ENCODE results near the gene RELL1.

RELL1 gene

GRCh38 chr4:37661772-37662171, 24.4 kb downstream of the RELL1 start:
- TF ChIP-seq SPI1 (IDR thresholded peaks at IDR 0.05; ENCODE audit: low read depth, low read length) (no peak), POLR2AphosphoS5 (IDR thresholded peaks at IDR 0.05; ENCODE audit: low read depth, low read length) (no peak), POLR2A (IDR thresholded peaks at IDR 0.05; ENCODE audit: low read depth, low read length) (no peak), POU2F2 (IDR thresholded peaks at IDR 0.05; ENCODE audit: low read depth, low read length) (no peak)
- DNase-seq (ENCODE audit: insufficient read length, low spot score) (no peak), FAIRE-seq (no peak)

DNA sequence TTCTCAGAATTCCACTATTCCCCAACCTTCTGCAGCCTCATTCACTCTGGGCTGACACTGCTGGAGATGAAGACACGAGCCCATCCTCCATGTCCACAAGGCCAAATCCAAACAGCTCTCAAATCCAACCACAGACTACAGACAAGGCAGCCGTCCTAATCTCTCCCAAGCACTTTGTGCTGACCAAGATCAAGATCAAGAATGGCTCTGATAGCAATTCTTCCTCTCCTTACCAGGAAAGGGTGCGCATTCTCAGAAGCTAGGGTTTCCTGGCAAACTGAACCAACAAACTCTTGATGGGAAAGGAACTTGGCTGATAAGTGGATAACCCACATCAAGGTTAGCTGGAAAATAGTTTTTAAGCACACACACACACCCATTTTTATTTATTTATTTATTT, 26.5 kb downstream of the RELL1 start:
- TF ChIP-seq TAF1 (IDR thresholded peaks at IDR 0.05; ENCODE audit: low read depth, low read length) (no peak), SPI1 (IDR thresholded peaks at IDR 0.05; ENCODE audit: low read depth, low read length) (no peak), POLR2AphosphoS5 (IDR thresholded peaks at IDR 0.05; ENCODE audit: low read depth, low read length) (no peak), POU2F2 (IDR thresholded peaks at IDR 0.05; ENCODE audit: low read depth, low read length) (no peak), PAX5 (IDR thresholded peaks at IDR 0.05; ENCODE audit: insufficient read depth, low read length, severe bottlenecking) (no peak), POLR2A (IDR thresholded peaks at IDR 0.05; ENCODE audit: low read depth, low read length) (no peak)
- DNase-seq (ENCODE audit: insufficient read length, low spot score) (no peak), FAIRE-seq (no peak)

- DNase-seq (ENCODE audit: insufficient read length, low spot score) (no peak), FAIRE-seq (no peak)
- no peak for TF ChIP-seq SPI1 (IDR thresholded peaks at IDR 0.05; ENCODE audit: low read depth, low read length)
- no peak for TF ChIP-seq PAX5 (IDR thresholded peaks at IDR 0.05; ENCODE audit: insufficient read depth, low read length, severe bottlenecking)
- TF ChIP-seq POLR2A (IDR thresholded peaks at IDR 0.05; ENCODE audit: low read depth, low read length): no peak
These were observed 29.5 kb downstream of the RELL1 start for GRCh38 chr4:37656649-37657048.

GRCh38 chr4:37653601-37654000, 32.6 kb downstream of the RELL1 start:
- FAIRE-seq: no peak
- DNase-seq (ENCODE audit: insufficient read length, low spot score): no peak
- no peak for TF ChIP-seq POLR2A (IDR thresholded peaks at IDR 0.05; ENCODE audit: low read depth, low read length)
- TF ChIP-seq SPI1 (IDR thresholded peaks at IDR 0.05; ENCODE audit: low read depth, low read length): peak; percentile 91

DNA sequence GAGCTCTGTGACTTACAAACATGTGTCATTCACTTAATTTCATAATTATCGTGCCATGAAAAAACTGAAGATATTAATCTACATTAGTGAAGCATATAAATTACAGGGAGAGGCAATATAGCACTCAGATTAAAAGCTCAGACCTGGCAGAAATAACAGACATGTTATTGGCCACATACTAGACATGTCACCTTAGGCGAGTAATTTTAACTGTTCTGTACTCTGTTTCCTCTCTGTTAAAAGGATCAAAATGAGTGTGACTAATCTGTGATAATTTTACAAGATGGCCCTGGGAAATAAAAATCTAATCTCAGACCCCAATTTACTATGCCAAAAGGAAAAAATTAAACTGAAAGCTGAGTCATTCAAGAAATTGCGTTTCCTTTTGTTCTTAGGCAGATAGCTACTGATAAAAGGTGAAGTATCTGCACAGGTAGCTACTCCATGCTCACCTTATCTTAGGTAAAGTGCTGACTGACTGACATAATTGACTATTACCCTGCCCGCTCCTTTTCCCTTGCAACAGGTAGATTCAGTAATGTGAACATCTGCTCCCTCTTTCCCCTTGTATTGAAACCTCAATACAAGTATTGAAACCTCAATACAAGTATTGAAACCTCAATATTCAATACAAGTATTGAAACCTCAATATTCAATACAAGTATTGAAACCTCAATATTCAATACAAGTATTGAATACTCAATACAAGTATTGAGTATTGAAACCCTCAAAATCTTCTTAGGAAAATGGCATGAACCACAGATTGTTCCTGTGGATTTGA, 33.2 kb downstream of the RELL1 start:
- DNase-seq (ENCODE audit: insufficient read length, low spot score): no peak
- TF ChIP-seq PAX5 (IDR thresholded peaks at IDR 0.05; ENCODE audit: insufficient read depth, low read length, severe bottlenecking) (no peak), SPI1 (IDR thresholded peaks at IDR 0.05; ENCODE audit: low read depth, low read length) (no peak), TAF1 (IDR thresholded peaks at IDR 0.05; ENCODE audit: low read depth, low read length) (no peak), POLR2AphosphoS5 (IDR thresholded peaks at IDR 0.05; ENCODE audit: low read depth, low read length) (no peak), POLR2A (IDR thresholded peaks at IDR 0.05; ENCODE audit: low read depth, low read length) (no peak), POU2F2 (IDR thresholded peaks at IDR 0.05; ENCODE audit: low read depth, low read length) (no peak)
- FAIRE-seq: no peak

DNA sequence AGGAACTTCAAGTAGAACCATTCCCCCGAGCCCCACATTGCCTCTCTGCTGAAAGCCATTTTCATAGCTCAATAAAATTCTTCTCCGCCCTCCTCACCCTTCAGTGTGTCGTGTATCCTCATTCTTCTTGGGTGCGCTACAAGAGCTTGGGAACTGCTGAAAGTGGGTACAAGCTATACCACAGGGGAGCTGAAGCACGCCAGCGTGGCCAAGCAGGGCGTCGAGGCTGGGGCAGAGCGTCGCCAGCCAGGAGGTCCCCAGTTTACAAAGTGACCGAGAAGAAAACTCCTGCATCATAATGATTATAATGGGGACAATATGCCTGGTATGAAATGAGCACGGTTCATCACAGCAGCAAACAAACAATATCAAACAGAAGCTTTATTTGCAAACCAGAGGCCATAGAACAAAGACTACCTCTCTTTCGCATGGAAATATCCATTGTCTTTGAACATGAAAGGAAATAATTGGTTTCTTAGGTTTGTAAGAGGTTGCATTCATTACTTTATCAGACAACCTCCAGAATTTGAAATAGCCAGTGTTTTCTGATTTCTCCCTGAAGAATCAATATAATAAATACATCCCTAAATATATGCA, 34.3 kb downstream of the RELL1 start:
- DNase-seq (ENCODE audit: insufficient read length, low spot score) (no peak), FAIRE-seq (no peak)
- TF ChIP-seq TAF1 (IDR thresholded peaks at IDR 0.05; ENCODE audit: low read depth, low read length) (no peak), POLR2AphosphoS5 (IDR thresholded peaks at IDR 0.05; ENCODE audit: low read depth, low read length) (no peak), POLR2A (IDR thresholded peaks at IDR 0.05; ENCODE audit: low read depth, low read length) (no peak), PAX5 (IDR thresholded peaks at IDR 0.05; ENCODE audit: insufficient read depth, low read length, severe bottlenecking) (no peak), POU2F2 (IDR thresholded peaks at IDR 0.05; ENCODE audit: low read depth, low read length) (no peak), SPI1 (IDR thresholded peaks at IDR 0.05; ENCODE audit: low read depth, low read length) (no peak)

DNA sequence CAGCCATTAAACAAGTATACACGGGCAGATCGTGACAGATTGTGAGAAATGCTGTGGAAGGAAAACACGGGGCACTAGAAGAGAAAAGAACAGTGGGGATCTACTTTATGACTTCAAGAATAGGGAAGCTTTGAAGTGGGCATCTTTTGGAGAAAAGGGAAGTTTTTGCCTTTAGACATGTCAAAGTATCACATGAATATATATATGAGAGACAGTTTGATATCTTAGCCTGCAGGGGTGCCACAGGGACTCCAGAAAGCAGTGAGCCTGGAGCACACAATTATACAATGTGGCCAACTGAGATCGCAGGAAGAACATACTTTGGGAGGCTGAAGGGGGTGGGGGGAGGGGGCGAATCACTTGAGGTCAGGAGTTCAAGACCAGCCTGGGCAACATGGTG, 35.7 kb downstream of the RELL1 start:
- no peak for DNase-seq (ENCODE audit: insufficient read length, low spot score)
- no peak for TF ChIP-seq POU2F2 (IDR thresholded peaks at IDR 0.05; ENCODE audit: low read depth, low read length)
- no peak for TF ChIP-seq PAX5 (IDR thresholded peaks at IDR 0.05; ENCODE audit: insufficient read depth, low read length, severe bottlenecking)
- no peak for TF ChIP-seq POLR2AphosphoS5 (IDR thresholded peaks at IDR 0.05; ENCODE audit: low read depth, low read length)
- TF ChIP-seq POLR2A (IDR thresholded peaks at IDR 0.05; ENCODE audit: low read depth, low read length): no peak
- no peak for TF ChIP-seq SPI1 (IDR thresholded peaks at IDR 0.05; ENCODE audit: low read depth, low read length)
- TF ChIP-seq TAF1 (IDR thresholded peaks at IDR 0.05; ENCODE audit: low read depth, low read length): no peak
- FAIRE-seq: no peak

- no peak for FAIRE-seq
- no peak for TF ChIP-seq TAF1 (IDR thresholded peaks at IDR 0.05; ENCODE audit: low read depth, low read length)
- TF ChIP-seq PAX5 (IDR thresholded peaks at IDR 0.05; ENCODE audit: insufficient read depth, low read length, severe bottlenecking): no peak
- no peak for TF ChIP-seq POU2F2 (IDR thresholded peaks at IDR 0.05; ENCODE audit: low read depth, low read length)
- no peak for DNase-seq (ENCODE audit: insufficient read length, low spot score)
These were observed 36.9 kb downstream of the RELL1 start for GRCh38 chr4:37649268-37649667.

- FAIRE-seq (peak; percentile 5), DNase-seq (ENCODE audit: insufficient read length, low spot score) (no peak)
- TF ChIP-seq PAX5 (IDR thresholded peaks at IDR 0.05; ENCODE audit: insufficient read depth, low read length, severe bottlenecking): no peak
- TF ChIP-seq POLR2AphosphoS5 (IDR thresholded peaks at IDR 0.05; ENCODE audit: low read depth, low read length): no peak
- no peak for TF ChIP-seq POU2F2 (IDR thresholded peaks at IDR 0.05; ENCODE audit: low read depth, low read length)
These were observed 37.9 kb downstream of the RELL1 start for GRCh38 chr4:37648084-37648817.

- TF ChIP-seq POLR2AphosphoS5 (IDR thresholded peaks at IDR 0.05; ENCODE audit: low read depth, low read length) (no peak), POLR2A (IDR thresholded peaks at IDR 0.05; ENCODE audit: low read depth, low read length) (no peak), PAX5 (IDR thresholded peaks at IDR 0.05; ENCODE audit: insufficient read depth, low read length, severe bottlenecking) (no peak), POU2F2 (IDR thresholded peaks at IDR 0.05; ENCODE audit: low read depth, low read length) (no peak), SPI1 (IDR thresholded peaks at IDR 0.05; ENCODE audit: low read depth, low read length) (no peak), TAF1 (IDR thresholded peaks at IDR 0.05; ENCODE audit: low read depth, low read length) (no peak)
- FAIRE-seq (no peak), DNase-seq (ENCODE audit: insufficient read length, low spot score) (no peak)
These were observed 39.9 kb downstream of the RELL1 start for GRCh38 chr4:37646247-37646646.
